ENCODE results near the gene RFPL4A.
"Not testable (repeated sequence)": the region's sequence is repeated elsewhere in the genome, so short reads cannot be mapped to it uniquely, and the experiment has no call there.

RFPL4A gene

GRCh38 chr19:55758797-55759196, at the start of gene RFPL4A:
TSS of gene RFPL4A (plus strand) at chr19:55759097. CDS start at chr19:55761801, 2,704 bp downstream.
- not testable (repeated sequence) for DNase-seq (ENCODE audit: low read depth)

- no peak for DNase-seq (ENCODE audit: low read depth)
Observed at GRCh38 chr19:55711719-55712118, 47.2 kb upstream of the RFPL4A start.

- no peak for DNase-seq (ENCODE audit: low read depth)
Observed at GRCh38 chr19:55712804-55713631, 45.9 kb upstream of the RFPL4A start.

- no peak for DNase-seq (ENCODE audit: low read depth)
Observed at GRCh38 chr19:55716531-55716930, 42.4 kb upstream of the RFPL4A start.

DNA sequence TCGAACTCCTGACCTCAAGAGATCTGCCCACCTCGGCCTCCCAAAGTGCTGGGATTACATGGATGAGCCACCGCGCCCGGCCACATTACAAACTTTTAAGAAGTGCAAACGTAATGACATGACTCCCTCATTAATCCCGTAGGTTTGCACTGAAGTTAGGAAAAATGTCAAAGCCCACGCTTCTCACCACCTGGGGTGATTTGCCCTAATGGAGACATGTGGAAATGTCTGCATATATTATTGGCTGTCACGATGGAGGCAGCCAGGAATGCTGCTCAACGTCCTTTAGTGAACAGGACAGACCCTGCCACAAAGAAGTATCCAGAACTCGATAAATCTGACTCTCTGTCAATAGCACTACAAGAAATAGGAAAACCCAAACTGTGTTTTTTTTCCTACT, 41.6 kb upstream of the RFPL4A start:
- no peak for DNase-seq (ENCODE audit: low read depth)

DNA sequence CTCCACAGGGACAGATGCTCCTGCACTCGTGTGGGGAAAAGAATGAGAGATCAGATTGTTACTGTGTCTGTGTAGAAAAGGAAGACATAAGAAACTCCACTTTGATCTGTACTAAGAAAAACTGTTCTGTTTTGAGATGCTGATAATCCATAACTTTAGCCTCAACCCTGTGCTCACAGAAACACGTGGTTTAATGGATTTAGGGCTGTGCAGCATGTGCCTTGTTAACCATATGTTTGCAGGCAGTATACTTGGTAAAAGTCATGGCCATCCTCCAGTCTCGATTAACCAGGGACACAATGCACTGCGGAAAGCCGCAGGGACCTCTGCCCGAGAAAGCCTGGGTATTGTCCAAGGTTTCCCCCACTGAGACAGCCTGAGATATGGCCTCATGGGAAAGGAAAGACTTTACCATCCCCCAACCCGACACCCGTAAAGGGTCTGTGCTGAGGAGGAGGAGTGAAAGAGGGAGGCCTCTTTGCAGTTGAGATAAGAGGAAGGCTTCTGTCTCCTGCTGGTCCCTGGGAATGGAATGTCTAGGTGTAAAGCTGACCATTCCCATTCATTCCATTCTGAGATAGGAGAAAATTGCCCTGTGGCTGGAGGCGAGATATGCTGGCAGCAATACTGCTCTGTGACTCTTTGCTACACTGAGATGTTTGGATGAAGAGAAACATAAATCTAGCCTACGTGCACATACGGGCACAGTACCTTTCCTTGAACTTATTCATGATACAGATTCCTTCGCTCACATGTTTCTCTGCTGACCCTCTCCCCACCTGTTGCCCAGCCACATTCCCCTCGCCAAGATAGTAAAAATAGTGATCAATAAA, 40.8 kb upstream of the RFPL4A start:
- DNase-seq (ENCODE audit: low read depth), result not testable (repeated sequence)

DNA sequence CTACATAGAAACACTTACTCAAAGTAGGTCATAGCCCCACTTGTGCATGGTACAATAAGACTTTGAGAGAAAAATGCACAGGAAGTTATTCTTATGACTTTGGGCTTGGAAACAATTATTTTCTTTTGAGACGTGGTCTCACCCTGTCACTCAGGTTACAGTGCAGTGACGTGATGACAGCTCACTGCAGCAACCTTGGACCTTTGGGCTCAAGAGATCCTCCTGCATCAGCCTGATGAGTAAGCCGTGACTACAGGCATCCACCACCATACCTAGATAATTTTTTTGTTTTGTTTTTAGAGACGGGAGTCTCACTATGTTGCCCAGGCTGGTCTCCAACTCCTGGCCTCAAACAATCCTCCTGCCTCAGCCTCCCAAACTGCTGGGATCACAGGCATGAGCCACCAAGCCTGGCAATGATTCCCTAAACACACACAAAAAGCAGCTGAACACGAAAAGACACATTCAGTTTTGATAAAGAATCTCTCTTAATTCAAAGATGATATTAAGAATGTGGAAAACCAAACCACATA, 38.6 kb upstream of the RFPL4A start:
- no peak for DNase-seq (ENCODE audit: low read depth)

DNA sequence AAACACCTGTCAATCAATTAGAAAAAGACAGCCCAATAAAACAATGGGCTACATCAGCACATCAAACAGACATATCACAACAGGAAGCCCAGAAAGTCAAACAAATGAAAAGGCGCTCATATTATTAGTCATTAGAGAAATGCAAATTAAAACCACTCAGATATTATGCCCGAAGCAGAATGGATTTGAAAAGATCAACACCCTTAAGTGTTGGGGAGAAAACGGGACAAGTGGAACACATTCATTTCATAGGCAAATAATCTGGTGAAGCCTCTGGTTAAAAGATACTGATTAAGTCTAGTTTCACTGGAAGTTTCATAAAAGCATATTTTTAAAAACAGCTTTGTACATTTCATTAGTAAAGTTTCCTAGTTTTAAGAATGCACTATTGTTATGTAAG, 38.1 kb upstream of the RFPL4A start:
- DNase-seq (ENCODE audit: low read depth), result no peak

DNA sequence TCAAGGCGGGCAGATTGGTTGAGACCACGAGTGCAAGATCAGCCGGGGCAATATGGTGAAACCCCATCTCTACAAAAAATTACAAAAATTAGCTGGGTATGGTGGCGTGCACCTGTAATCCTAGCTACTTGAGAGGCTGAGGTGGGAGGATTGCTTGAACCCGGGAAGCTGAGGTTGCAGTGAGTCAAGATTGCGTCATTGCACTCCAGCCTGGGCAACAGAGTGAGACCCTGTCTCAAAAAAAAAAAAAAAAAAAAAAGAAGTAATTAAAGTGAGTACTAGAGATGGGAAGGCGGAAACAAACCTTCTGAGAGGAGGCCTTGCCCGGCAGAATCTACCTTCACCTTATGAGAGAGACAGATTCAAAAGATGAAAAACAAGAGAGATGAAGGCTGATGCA, 35.4 kb upstream of the RFPL4A start:
- no peak for DNase-seq (ENCODE audit: low read depth)

DNA sequence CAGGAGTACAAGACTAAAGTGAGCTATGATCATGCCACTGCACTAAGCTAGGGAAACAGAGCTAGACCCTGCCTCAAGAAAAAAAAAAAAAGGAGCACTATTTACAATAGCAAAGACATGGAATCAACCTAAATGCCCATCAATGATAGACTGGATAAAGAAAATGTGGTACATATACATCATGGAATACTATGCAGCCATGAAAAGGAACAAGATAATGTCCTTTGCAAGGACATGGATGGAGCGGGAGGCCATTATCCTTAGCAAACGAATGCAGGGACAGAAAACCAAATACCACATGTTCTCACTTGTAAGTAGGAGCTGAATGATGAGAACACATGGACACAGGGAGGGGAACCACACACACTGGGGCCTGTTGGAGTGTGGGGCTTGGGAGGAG, 28.5 kb upstream of the RFPL4A start:
- not testable (repeated sequence) for DNase-seq (ENCODE audit: low read depth)

DNA sequence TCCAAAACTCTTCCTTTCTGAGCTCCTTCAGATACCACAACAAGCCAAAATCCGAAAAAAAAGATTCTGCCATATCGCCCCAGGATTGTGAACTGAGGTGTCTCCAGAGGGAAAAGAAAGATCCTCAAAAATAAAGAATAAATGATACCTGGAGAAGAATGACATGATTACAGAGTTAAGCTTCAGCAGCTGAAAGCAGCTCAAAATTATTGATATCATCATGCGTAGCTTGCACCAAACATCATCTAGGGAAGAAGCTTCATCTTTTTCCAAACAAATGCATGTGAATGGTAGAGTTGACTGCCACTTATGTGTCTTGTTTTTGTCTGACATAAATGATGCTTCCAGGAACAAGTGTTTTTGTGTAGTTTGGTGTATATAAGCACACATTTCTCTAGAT, 20.6 kb upstream of the RFPL4A start, which contains the start of gene NLRP9:
Gene NLRP9 (minus strand): TSS at position 101 of the 400 bp plus-strand sequence. CDS start 28 bp downstream, at position 73.
- no peak for DNase-seq (ENCODE audit: low read depth)

DNA sequence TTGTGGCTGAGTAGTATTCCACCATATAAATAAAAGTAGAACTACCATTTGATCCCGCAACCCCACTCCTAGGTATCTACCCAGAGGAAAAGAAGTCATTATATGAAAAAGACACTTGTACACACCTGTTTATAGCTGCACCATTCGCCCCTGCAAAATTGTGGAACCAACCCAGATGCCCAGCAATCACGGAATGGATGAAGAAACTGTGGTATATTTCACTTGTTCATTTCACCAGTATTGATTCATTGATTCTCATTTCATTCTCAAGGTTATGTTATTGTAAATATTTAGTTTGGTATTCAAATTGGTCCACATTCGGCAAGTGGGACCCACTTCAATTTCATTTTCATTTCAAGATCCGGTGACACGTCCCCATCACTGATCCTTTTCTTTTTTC, 8.2 kb upstream of the RFPL4A start:
- no peak for DNase-seq (ENCODE audit: low read depth)

GRCh38 chr19:55753401-55753800, 5.5 kb upstream of the RFPL4A start:
- DNase-seq (ENCODE audit: low read depth), result no peak

DNA sequence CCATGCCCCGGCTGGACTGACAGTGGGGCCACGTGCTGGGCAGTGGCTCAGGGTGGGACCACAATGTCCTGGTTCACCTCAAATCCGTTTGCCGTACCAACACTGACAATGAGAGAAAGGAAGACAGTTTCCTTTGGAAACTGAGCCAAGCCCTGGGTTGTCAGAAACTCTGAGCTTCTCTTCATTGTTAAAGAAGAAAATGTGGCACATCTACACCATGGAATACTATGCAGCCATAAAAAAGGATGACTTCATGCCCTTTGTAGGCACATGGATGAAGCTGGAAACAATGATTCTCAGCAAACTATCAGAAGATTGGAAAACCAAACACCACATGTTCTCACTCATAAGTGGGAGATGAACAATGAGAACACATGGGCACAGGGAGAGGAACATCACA, 2.1 kb upstream of the RFPL4A start:
- DNase-seq (ENCODE audit: low read depth), result not testable (repeated sequence)

DNA sequence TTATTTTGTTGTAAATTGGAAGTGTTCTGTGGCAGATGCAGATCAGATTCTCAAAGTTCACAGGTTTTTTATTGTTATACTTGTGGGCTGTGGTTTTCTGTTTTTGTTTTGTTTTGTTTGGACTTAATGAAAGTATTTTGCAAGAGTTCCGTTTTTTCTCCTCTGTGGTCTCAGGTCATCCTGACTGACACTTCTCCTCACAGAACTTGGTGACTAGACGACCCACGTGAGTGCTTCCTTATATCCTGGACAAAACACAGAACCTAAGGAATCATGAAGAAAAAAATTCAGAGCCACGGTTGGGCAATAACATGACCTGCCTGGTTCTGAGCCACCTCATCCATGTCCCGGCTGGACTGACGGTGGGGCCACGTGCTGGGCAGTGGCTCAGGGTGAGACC, 7.6 kb downstream of the RFPL4A start:
- DNase-seq (ENCODE audit: low read depth), result no peak

DNA sequence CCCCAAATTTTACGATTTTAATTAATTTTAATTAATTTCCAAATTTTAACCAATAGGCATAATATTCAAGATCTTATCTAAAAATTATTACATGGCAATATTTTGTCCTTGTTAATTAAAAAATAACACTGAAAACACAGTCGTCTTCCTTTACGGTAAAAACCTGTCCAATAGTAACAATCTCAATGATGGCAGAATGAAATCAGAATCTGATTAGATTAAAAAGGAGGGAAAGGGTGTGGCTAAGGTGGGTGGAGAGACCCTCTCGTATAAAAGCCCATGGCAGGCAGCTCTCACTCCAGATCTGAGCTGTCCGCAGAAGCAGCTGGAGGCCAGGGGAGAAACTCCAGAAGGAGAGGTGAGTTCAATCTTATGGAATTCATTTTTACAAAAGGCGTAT, 9.9 kb downstream of the RFPL4A start, which contains the start of gene RFPL4AL1:
Gene RFPL4AL1 (plus strand): TSS at position 301 of the 400 bp plus-strand sequence. CDS start 2,687 bp downstream, outside the sequence.
- not testable (repeated sequence) for DNase-seq (ENCODE audit: low read depth)

DNA sequence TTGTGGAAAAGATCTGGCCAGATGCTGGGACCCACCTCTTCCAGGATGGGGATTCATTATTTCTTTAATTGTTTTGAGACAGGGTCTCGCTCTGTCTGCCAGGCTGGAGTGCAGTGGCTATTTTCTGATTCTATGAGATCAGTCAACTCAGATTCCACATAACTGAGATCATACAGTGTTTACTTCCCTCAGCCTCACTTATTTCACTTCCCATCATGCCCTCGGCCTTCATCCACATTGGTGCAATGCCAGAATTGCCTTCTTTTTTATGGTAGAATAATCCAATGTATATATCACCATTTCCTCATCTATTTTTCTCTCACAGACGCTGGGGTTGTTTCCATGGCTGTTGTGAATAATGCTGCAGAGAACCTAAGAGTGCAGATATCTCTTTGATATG, 10.7 kb downstream of the RFPL4A start:
- not testable (repeated sequence) for DNase-seq (ENCODE audit: low read depth)

- DNase-seq (ENCODE audit: low read depth), result no peak
Observed at GRCh38 chr19:55777528-55777927, 18.6 kb downstream of the RFPL4A start.

DNA sequence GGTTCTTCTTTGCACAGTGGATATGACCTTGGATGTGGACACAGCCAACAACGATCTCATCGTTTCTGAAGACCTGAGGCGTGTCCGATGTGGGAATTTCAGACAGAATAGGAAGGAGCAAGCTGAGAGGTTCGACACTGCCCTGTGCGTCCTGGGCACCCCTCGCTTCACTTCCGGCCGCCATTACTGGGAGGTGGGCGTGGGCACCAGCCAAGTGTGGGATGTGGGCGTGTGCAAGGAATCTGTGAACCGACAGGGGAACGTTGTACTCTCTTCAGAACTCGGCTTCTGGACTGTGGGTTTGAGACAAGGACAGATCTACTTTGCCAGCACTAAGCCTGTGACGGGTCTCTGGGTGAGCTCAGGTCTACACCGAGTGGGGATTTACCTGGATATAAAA, 19.4 kb downstream of the RFPL4A start:
- DNase-seq (ENCODE audit: low read depth), result no peak

DNA sequence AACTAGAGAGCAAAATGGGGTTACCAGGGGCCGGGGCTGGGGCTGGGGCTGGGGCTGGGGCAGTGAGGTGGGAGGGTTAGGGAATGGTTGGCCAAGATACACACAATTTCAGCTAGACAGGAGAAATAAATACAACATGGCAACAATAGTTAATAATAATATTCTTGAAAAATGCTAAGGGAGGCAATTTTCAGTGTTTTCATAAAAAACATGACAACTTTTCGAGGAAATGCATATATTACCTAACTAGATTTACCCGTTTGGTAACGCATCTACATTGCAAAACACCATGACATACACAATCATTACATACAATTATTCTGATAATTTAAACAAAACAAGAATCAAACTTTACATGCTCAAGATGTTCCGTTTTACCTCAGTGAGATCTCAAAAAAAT, 22.2 kb downstream of the RFPL4A start:
- DNase-seq (ENCODE audit: low read depth), result no peak

- DNase-seq (ENCODE audit: low read depth), result no peak
Observed at GRCh38 chr19:55795021-55795420, 36.1 kb downstream of the RFPL4A start.

- no peak for DNase-seq (ENCODE audit: low read depth)
Observed at GRCh38 chr19:55801416-55801815, 42.5 kb downstream of the RFPL4A start.

DNA sequence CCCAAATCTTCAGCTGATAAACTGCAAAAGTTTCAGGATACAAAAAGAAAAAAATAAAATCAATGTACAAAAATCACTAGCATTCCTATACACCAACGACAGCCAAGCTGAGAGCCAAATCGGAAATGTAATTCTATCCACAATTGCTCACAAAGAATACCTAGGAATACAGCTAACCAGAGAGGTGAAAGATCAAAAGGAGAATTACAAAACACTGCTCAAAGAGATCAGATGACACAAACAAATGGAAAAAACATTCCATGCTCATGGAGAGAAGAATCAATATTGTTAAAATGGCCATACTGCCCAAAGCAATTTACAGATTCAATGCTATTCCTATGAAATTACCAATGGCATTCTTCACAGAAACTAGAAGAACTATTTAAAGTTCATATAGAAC, 43.4 kb downstream of the RFPL4A start:
- DNase-seq (ENCODE audit: low read depth), result no peak
